Activated T-cell treated with anti-CD3 and anti-CD28 coated beads, Interleukin-2, amount 50 U/mL, for 48 hours (primary cell): ENCODE measurements around the gene LRRC26.

ENCODE experiments used
- DNase-seq, 2 experiments: peaks; one replicate each; pipeline ENCODE4 v3.0.0-alpha.2; 2020

Gene LRRC26

GRCh38 chr9:137169896-137170358 is at the start of gene LRRC26:
Gene LRRC26 (minus strand): TSS chr9:137170051. CDS start chr9:137169943, 108 bp downstream.
- DNase-seq = no peak

- DNase-seq = peak in 1 of 2 experiments; percentile 19
Measured at GRCh38 chr9:137218754-137219271, 49.0 kb upstream of the LRRC26 start.

- DNase-seq = no peak
Measured at GRCh38 chr9:137218212-137218753, 48.4 kb upstream of the LRRC26 start.

- no peak for DNase-seq
Measured at GRCh38 chr9:137217276-137218211, 47.7 kb upstream of the LRRC26 start.

- DNase-seq = no peak
Measured at GRCh38 chr9:137216188-137216965, 46.5 kb upstream of the LRRC26 start.

GRCh38 chr9:137215196-137215986 is 45.5 kb upstream of the LRRC26 start:
- no peak for DNase-seq

- DNase-seq = no peak
Measured at GRCh38 chr9:137214620-137215019, 44.8 kb upstream of the LRRC26 start.

- no peak for DNase-seq
Measured at GRCh38 chr9:137213160-137214060, 43.6 kb upstream of the LRRC26 start.

- DNase-seq = no peak
Measured at GRCh38 chr9:137212520-137212919, 42.7 kb upstream of the LRRC26 start.

GRCh38 chr9:137211532-137211931 is 41.7 kb upstream of the LRRC26 start:
- no peak for DNase-seq

GRCh38 chr9:137206602-137207001 is 36.8 kb upstream of the LRRC26 start:
- DNase-seq = no peak

GRCh38 chr9:137205126-137206069 is 35.5 kb upstream of the LRRC26 start, which contains the start of the genes NDOR1 and TMEM203:
Gene NDOR1 (plus strand): TSS chr9:137205700. CDS start chr9:137205778, 78 bp downstream.
Gene TMEM203 (minus strand): TSS chr9:137205648. CDS start chr9:137205414, 234 bp downstream.
- peak; percentile 96 to 97 for DNase-seq

GRCh38 chr9:137204731-137205125 is 34.9 kb upstream of the LRRC26 start:
- DNase-seq = no peak

- no peak for DNase-seq
Measured at GRCh38 chr9:137202966-137203365, 33.1 kb upstream of the LRRC26 start.

- no peak for DNase-seq
Measured at GRCh38 chr9:137201205-137201868, 31.5 kb upstream of the LRRC26 start.

- peak; percentile 99 for DNase-seq
Measured at GRCh38 chr9:137200311-137201204, 30.7 kb upstream of the LRRC26 start, which contains the start of gene TPRN. Gene TPRN (minus strand): TSS chr9:137200741. CDS start chr9:137200711, 30 bp downstream.

- DNase-seq = peak in 1 of 2 experiments; percentile 40
Measured at GRCh38 chr9:137199411-137200121, 29.7 kb upstream of the LRRC26 start.
